ENCODE measurements around the gene TRPC5OS.

GRCh38 chrX:111886678-111887077 is 10.7 kb downstream of the TRPC5OS start:
- no peak for TF ChIP-seq CTCF (IDR thresholded peaks at IDR 0.05; ENCODE audit: low read depth, low read length)
- TF ChIP-seq MAX (IDR thresholded peaks at IDR 0.05; ENCODE audit: low read depth, low read length), result no peak
- no peak for TF ChIP-seq POLR2A (IDR thresholded peaks at IDR 0.05; ENCODE audit: extremely low read depth, insufficient read length)
- no peak for TF ChIP-seq MYC (IDR thresholded peaks at IDR 0.05; ENCODE audit: low read depth, low read length)
